Fibroblast of villous mesenchyme (primary cell): ENCODE measurements around the gene PALM. TPM values are rescaled to one million over a fixed set of nuclear protein-coding genes. Genes with fewer than 3 reads are reported as not detected.
A peak's percentile ranks its signal among the peaks of the same experiment; 100 is the strongest.
"Not testable (repeated sequence)": the region's sequence is repeated elsewhere in the genome, so short reads cannot be mapped to it uniquely, and the experiment has no call there.

Source experiments
- DNase-seq: peaks from one replicate; pipeline ENCODE4 v3.0.0-alpha.2; 2010; ENCODE audit warnings: low read depth
- H3K4me3 ChIP-seq: 2 replicates; pipeline ENCODE4 v1.5.1; 2011; ENCODE audit warnings: low read depth, mild to moderate bottlenecking, low read length
- total RNA-seq: library from RNA; depleted of rRNA; stranded (reverse); fragments of >200 nt; gene quantifications from 2 replicates; pipeline ENCODE4 v1.2.3, GENCODE V29; 2012
- TF ChIP-seq, protein P1 (sequence below): IDR thresholded peaks from 2 replicates; pipeline ENCODE4 v1.5.1; 2012; ENCODE audit warnings: low read depth, mild to moderate bottlenecking, low read length; ENCODE audit not compliant: insufficient read depth

Gene PALM
- total RNA-seq, 1 donor: 1.7 TPM

DNA sequence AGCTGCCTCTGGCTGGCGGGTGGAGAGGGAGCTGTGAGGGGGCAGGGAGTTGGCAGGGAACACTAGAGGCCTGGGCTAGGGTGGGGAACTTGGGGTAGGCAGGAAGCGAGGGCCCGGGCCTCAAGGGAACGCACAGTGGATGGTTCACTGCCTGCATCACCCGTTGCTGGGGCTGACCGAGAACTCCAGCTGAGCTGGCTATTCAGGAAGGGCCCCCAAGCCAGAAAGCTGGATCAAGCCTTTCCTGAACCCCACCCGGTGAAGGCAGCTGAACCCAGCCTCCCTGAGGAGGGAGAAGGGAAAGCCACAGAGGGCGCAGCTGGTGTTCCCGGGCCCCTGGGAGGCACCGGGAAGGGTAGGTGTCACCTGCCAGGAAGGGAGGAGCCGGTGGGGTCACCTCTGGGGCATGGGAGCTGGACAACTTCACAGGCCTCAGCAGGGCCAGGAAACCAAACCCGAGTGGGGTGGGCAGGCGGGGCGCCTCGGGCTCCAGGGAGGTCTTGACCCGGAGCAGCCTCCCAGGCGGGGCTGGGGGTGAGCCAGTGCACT is 13.9 kb downstream of the PALM start:
- DNase-seq: peak; percentile 28
- H3K4me3 ChIP-seq: no peak overlapping the region
- TF ChIP-seq, protein P1, sequence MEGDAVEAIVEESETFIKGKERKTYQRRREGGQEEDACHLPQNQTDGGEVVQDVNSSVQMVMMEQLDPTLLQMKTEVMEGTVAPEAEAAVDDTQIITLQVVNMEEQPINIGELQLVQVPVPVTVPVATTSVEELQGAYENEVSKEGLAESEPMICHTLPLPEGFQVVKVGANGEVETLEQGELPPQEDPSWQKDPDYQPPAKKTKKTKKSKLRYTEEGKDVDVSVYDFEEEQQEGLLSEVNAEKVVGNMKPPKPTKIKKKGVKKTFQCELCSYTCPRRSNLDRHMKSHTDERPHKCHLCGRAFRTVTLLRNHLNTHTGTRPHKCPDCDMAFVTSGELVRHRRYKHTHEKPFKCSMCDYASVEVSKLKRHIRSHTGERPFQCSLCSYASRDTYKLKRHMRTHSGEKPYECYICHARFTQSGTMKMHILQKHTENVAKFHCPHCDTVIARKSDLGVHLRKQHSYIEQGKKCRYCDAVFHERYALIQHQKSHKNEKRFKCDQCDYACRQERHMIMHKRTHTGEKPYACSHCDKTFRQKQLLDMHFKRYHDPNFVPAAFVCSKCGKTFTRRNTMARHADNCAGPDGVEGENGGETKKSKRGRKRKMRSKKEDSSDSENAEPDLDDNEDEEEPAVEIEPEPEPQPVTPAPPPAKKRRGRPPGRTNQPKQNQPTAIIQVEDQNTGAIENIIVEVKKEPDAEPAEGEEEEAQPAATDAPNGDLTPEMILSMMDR: no peak

- no peak overlapping the region for H3K4me3 ChIP-seq
- no peak for DNase-seq
These were observed 14.5 kb downstream of the PALM start for GRCh38 chr19:723247-723646.

DNA sequence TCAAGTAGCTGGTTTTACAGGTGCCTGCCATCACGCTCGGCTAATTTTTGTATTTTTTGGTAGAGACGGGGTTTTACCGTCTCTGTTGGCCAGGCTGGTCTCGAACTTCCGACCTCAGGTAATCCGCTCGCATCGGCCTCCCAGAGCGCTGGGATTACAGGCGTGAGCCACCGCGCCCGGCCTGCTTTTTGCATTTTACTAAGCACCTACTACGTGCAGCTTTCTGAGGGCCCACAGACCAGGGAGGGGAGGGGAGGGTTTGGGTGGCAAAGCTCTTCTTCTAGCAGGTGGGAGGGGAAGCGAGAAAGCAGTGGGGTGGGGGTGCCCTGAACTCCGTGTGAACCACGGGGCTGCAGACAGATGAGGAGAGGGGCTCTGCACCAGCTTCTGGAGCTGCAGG is 15.0 kb downstream of the PALM start:
- no peak overlapping the region for H3K4me3 ChIP-seq
- DNase-seq: no peak
- TF ChIP-seq, protein P1: no peak

More at GRCh38 chr19:723247-723646, 14.5 kb downstream of the PALM start:
- TF ChIP-seq, protein P1: no peak

- TF ChIP-seq, protein P1: no peak
- no peak overlapping the region for H3K4me3 ChIP-seq
- DNase-seq: no peak
These were observed 16.8 kb downstream of the PALM start for GRCh38 chr19:725461-726089.

DNA sequence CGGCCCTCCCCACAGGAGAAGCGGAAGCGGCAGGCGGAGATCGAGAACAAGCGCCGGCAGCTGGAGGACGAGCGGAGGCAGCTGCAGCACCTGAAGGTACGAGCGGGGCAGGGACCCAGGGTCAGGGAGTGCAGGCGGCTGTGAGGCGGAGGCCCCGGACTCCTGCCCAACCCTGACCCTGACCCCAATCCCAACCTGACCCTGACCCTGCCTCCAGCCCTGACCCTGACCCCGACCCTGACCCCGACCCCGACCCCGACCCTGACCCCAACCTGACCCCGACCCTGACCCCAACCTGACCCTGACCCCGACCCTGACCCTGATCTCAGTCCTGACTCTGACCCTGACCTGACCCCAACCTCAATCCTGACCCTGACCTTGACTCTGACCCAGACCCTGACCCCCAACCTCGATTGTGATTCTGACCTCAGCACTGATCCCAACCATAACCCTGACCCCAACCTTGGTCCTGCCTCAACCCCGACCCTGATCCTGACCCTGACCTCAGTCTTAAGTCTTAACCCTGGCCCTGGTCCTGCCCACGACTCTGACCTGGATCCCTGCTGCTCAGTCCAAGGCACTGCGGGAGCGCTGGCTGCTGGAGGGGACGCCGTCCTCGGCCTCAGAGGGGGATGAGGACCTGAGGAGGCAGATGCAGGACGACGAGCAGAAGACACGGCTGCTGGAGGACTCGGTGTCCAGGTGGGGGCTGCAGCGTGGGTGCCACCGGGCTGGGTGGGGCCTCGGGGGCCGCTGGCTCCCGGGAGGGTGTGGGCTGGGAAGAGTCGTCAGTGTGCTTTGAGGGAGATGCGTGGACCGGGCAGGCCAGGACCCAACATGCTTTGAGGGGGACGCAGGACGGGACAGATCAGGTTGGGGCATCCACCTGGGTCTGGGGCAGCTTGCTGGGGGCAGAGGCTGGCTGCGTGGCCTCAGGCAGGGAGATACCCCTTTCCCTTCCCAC is 18.5 kb downstream of the PALM start:
- no peak for DNase-seq
- TF ChIP-seq, protein P1: no peak
- H3K4me3 ChIP-seq: no peak overlapping the region

GRCh38 chr19:728011-728410 is 19.3 kb downstream of the PALM start:
- no peak overlapping the region for H3K4me3 ChIP-seq
- DNase-seq: peak; percentile 71
- TF ChIP-seq, protein P1: no peak

GRCh38 chr19:729564-729963 is 20.8 kb downstream of the PALM start:
- DNase-seq, H3K4me3 ChIP-seq: not testable (repeated sequence)
